ENCODE data around the gene F7.

The F7 gene

DNA sequence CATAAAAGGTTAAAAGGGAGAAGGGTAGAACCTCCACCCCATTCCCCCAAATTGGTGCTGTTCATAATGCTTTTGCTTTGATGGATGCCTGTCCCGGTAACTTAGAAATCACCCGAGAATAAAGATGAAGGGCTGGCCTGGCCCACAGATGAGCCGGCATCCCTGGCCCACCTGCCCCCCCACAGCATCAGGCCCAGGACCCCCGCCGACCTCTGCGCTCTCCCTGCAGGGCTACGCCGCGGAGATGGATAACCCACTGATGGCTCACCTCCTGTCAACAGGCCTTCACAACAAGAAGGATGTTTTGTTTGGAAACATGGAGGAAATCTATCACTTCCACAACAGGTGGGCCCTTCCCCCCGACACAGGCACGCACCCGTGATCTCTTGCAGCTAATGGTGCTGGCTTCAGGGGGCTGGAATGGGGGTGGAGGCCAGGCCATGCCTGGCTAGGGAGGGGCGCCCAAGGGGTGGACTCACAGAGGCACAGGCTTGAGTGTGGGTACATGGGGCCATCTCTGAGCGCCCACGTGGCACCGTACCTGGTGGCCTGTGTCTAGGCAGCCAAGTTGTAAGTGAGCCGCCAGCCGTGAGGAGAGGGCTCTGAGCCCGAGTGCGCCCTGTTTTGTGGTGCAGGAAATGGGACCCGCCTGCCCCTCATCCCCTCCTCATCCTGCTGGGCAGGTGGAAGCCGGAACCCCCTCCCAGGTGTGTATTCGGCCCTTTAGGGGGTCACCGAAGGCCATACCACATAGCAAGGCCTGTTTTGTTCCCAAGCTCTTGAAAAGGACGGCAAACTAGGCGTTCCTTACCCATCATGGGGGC, 23.2 kb upstream of the F7 start:
- DNase-seq (ENCODE audit: extremely low read depth, insufficient read length) = no peak
- H3K4me3 ChIP-seq (replicated peaks; ENCODE audit: low read depth, low read length) = no peak overlapping the region
- no peaks in the 10 kb centered on the region for H3K36me3 ChIP-seq (ENCODE audit: control insufficient read depth, insufficient read depth, low read length)
- H3K27me3 ChIP-seq (replicated peaks; ENCODE audit: control insufficient read depth, insufficient read depth, low read length) = no peaks in the 10 kb centered on the region
- TF ChIP-seq, protein P1, sequence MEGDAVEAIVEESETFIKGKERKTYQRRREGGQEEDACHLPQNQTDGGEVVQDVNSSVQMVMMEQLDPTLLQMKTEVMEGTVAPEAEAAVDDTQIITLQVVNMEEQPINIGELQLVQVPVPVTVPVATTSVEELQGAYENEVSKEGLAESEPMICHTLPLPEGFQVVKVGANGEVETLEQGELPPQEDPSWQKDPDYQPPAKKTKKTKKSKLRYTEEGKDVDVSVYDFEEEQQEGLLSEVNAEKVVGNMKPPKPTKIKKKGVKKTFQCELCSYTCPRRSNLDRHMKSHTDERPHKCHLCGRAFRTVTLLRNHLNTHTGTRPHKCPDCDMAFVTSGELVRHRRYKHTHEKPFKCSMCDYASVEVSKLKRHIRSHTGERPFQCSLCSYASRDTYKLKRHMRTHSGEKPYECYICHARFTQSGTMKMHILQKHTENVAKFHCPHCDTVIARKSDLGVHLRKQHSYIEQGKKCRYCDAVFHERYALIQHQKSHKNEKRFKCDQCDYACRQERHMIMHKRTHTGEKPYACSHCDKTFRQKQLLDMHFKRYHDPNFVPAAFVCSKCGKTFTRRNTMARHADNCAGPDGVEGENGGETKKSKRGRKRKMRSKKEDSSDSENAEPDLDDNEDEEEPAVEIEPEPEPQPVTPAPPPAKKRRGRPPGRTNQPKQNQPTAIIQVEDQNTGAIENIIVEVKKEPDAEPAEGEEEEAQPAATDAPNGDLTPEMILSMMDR (IDR thresholded peaks at IDR 0.05; ENCODE audit: insufficient read depth, low read length, poor library complexity, severe bottlenecking) = no peak

DNA sequence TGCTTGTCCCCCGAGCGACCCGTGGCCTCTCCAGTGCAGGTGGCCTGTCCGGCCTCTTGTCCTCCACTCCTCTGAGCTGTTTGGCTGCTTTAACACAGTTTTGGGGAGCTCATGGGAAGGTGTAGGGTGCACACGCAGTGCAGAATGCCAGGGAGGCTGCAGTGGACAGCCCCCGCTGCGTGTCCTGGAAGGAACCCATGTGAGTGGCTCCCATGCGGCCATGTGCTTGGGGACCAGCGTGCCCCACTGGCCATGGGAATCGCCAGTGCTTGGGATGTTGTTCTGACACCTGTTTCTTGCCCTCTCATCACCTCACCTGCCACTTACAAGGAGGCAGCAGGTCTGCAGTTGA, 22.6 kb upstream of the F7 start:
- no peak for DNase-seq (ENCODE audit: extremely low read depth, insufficient read length)
- TF ChIP-seq, protein P1 (IDR thresholded peaks at IDR 0.05; ENCODE audit: insufficient read depth, low read length, poor library complexity, severe bottlenecking) = no peak
- H3K36me3 ChIP-seq (ENCODE audit: control insufficient read depth, insufficient read depth, low read length) = no peaks in the 10 kb centered on the region
- no peaks in the 10 kb centered on the region for H3K27me3 ChIP-seq (replicated peaks; ENCODE audit: control insufficient read depth, insufficient read depth, low read length)
- H3K4me3 ChIP-seq (replicated peaks; ENCODE audit: low read depth, low read length) = no peak overlapping the region

DNA sequence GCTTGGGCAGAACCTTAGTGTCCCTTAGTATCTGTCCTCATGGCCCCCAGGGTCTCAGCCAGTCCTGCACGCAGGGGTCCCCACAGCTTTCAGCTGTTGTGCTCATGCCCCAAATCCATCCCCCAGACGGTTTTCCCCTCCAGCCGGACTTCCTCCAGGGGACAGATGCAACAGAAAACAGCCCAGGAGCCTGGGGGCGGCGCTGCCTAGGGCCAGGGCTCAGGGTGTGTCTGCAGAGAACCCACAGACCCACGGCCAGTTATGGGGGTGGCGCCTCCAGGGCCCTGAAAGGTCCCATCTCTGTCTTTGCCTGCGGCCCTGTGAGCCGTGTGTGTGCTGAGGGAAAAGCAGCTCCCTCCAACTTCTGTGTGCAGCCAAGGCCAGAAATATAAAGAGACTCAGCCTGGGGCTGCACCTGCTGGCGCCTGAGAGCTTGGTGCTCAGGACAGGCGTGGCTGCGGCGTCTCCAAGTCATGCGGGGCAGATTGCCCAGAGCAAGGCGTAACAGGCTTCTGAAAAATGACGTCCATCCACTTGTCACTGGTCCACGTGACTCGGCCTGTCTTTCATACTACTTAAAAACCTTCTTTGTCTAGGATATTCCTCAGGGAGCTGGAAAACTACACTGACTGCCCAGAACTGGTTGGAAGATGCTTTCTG, 22.1 kb upstream of the F7 start:
- H3K36me3 ChIP-seq (ENCODE audit: control insufficient read depth, insufficient read depth, low read length) = no peaks in the 10 kb centered on the region
- DNase-seq (ENCODE audit: extremely low read depth, insufficient read length) = no peak
- no peak overlapping the region for H3K4me3 ChIP-seq (replicated peaks; ENCODE audit: low read depth, low read length)
- no peaks in the 10 kb centered on the region for H3K27me3 ChIP-seq (replicated peaks; ENCODE audit: control insufficient read depth, insufficient read depth, low read length)
- TF ChIP-seq, protein P1 (IDR thresholded peaks at IDR 0.05; ENCODE audit: insufficient read depth, low read length, poor library complexity, severe bottlenecking) = no peak

DNA sequence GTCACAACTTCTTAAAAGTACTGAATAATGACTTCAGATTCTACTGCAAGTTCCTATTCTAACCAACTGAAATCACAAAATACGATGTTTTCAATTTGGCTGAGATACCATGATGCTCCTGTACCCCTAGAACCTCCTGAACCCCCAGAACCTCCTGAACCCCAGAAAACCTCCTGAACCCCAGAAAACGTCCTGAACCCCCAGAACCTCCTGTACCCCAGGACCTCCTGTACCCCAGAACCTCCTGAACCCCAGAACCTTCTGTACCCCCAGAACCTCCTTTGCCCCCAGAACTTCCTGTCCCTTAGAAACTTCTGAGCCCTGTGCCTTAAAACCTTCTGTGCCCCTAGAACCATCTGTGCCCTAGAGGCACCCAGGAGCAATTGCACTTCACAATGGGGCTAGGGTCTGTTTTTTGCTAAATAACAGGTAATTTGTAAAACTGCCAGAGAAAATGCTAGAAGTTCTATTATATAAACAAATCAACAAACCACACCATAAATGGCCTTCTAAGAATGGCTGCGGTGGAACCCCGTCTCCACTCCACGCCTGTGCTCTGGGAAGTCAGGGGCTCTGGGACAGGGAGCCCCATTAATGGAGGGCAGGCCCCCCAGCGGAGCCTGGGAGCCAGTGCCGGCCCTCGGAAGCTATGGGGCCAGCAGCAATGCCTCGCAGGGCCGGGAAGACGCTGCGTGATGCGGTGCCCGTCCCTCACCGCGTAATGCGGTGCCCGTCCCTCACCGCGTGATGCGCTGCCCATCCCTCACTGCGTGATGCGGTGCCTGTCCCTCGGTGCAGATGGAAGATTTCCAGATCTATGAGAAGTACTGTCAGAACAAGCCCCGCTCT, 21.3 kb upstream of the F7 start:
- no peak overlapping the region for H3K4me3 ChIP-seq (replicated peaks; ENCODE audit: low read depth, low read length)

DNA sequence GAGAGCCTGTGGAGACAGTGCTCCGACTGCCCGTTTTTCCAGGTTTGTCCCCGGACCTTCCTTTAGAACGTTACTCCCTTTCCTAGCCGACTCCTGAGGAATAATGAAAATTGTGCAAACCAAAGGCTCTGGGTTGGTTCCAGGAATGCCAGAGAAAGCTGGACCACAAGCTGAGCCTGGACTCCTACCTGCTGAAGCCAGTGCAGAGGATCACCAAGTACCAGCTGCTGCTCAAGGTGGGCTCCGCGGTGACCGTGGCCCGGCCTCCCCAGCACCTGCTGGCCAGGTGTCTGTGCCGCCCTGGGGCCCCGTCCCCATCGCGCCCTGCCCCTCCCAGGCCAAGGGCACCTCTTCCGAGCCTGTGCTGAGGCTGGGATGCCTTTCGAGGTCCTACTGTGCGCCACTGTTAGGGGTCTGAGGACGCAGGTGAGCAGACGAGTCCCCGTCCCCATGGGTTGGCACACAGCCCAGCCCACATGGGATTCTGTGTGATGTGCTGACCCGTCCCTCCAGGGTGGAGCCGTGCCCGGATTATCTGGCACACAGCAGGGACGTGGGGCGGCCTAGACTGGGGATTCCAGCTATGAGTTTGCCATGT, 20.5 kb upstream of the F7 start:
- no peaks in the 10 kb centered on the region for H3K27me3 ChIP-seq (replicated peaks; ENCODE audit: control insufficient read depth, insufficient read depth, low read length)
- H3K4me3 ChIP-seq (replicated peaks; ENCODE audit: low read depth, low read length) = no peak overlapping the region
- no peaks in the 10 kb centered on the region for H3K36me3 ChIP-seq (ENCODE audit: control insufficient read depth, insufficient read depth, low read length)
- DNase-seq (ENCODE audit: extremely low read depth, insufficient read length) = no peak
- TF ChIP-seq, protein P1 (IDR thresholded peaks at IDR 0.05; ENCODE audit: insufficient read depth, low read length, poor library complexity, severe bottlenecking) = no peak

More for the DNA sequence above, 21.3 kb upstream of the F7 start:
- no peak for DNase-seq (ENCODE audit: extremely low read depth, insufficient read length)
- H3K36me3 ChIP-seq (ENCODE audit: control insufficient read depth, insufficient read depth, low read length) = no peaks in the 10 kb centered on the region
- TF ChIP-seq, protein P1 (IDR thresholded peaks at IDR 0.05; ENCODE audit: insufficient read depth, low read length, poor library complexity, severe bottlenecking) = no peak
- no peaks in the 10 kb centered on the region for H3K27me3 ChIP-seq (replicated peaks; ENCODE audit: control insufficient read depth, insufficient read depth, low read length)
